Uterus (tissue), 4 donors: Measurements from ENCODE around the gene LIMCH1. TPM values are rescaled to one million over a fixed set of nuclear protein-coding genes. Genes with fewer than 3 reads are reported as not detected.

Experiments
- DNase-seq, 2 donors: peaks; one replicate each; pipeline ENCODE4 v3.0.0-alpha.2; 2019 to 2020
- H3K27ac ChIP-seq, 2 donors: fragments of 200-600 bp; sonication (generic); 1 replicate in 1 of 2; 2 replicates in 1 of 2; pipeline ENCODE4 v1.5.1; 2016 to 2018
- H3K27me3 ChIP-seq, 2 donors: fragments of 200-600 bp; sonication (generic); one replicate each; pipeline ENCODE4 v1.5.1; 2018 to 2019; ENCODE audit warnings: control low read depth in 1 of 2
- H3K36me3 ChIP-seq, 2 donors: fragments of 200-600 bp; sonication (generic); one replicate each; pipeline ENCODE4 v1.5.1; 2019; ENCODE audit warnings: control low read depth in 1 of 2
- H3K4me1 ChIP-seq, 2 donors: fragments of 200-600 bp; sonication (generic); one replicate each; pipeline ENCODE4 v1.5.1; 2018 to 2019; ENCODE audit warnings: control low read depth in 1 of 2
- H3K4me3 ChIP-seq, 2 donors: fragments of 200-600 bp; sonication (generic); 1 replicate in 1 of 2; 2 replicates in 1 of 2; pipeline ENCODE4 v1.5.1; 2018 to 2019; ENCODE audit warnings: mild to moderate bottlenecking in 1 of 2
- H3K9me3 ChIP-seq, 2 donors: fragments of 200-600 bp; sonication (generic); one replicate each; pipeline ENCODE4 v1.5.1; 2019; ENCODE audit warnings: control low read depth in 1 of 2
- POLR2A ChIP-seq, 2 donors: fragments of 450-650 bp; IDR thresholded peaks; one replicate each; pipeline ENCODE4 v1.6.1; 2016; ENCODE audit warnings: antibody characterized with exemption in 2 of 2, mild to moderate bottlenecking in 1 of 2, moderate library complexity in 1 of 2
- intact Hi-C: fragments of 100-400 bp; cut with DNase I; formaldehyde crosslinking; loops from one replicate; pipeline ENCODE4 v1.15.1; 2023; ENCODE audit warnings: low total_unique reads
- total RNA-seq, 4 donors: library from RNA; depleted of rRNA in 3 of 4; stranded (reverse); fragments of >200 nt in 3 of 4; gene quantifications; one replicate each; pipeline versions ENCODE4 v1.1.0 to v1.2.4, GENCODE V29; 2014 to 2023
- TF ChIP-seq, protein P1 (sequence below), 4 experiments: fragments of 200-600 bp in 2 of 4; fragments of 450-650 bp in 2 of 4; sonication (generic) in 2 of 4; IDR thresholded peaks; one replicate each; pipeline ENCODE4 v1.5.1; 2016 to 2019; ENCODE audit warnings: antibody characterized with exemption in 4 of 4, mild to moderate bottlenecking in 2 of 4, moderate library complexity in 1 of 4
- donor health status: DM: yes; HTN: yes; CAD: no.

The LIMCH1 gene
- total RNA-seq, 4 donors from 2014 or later: 12.9 to 49.5 (median 28.2) TPM

DNA sequence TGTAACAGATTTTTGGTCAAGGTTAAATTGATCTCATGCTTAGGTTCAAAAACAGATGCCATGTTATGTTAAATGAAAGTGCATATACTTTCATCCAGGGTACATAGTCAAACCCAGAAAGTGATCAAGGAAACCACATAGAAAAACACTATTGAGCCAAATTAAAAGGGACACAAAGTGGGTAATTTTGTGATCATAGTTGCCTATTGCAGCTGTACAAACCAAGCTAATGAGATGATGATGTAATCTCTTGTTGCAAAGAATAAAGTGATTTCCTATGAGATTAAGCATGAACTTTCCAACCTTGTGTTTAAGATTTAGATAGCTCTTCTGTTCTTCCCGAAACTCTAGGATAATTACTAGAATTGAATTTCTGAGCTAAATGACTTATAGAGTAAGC is 20.2 kb upstream of the LIMCH1 start:
- TF ChIP-seq POLR2A (IDR thresholded peaks at IDR 0.05): no peak
- TF ChIP-seq, protein P1, sequence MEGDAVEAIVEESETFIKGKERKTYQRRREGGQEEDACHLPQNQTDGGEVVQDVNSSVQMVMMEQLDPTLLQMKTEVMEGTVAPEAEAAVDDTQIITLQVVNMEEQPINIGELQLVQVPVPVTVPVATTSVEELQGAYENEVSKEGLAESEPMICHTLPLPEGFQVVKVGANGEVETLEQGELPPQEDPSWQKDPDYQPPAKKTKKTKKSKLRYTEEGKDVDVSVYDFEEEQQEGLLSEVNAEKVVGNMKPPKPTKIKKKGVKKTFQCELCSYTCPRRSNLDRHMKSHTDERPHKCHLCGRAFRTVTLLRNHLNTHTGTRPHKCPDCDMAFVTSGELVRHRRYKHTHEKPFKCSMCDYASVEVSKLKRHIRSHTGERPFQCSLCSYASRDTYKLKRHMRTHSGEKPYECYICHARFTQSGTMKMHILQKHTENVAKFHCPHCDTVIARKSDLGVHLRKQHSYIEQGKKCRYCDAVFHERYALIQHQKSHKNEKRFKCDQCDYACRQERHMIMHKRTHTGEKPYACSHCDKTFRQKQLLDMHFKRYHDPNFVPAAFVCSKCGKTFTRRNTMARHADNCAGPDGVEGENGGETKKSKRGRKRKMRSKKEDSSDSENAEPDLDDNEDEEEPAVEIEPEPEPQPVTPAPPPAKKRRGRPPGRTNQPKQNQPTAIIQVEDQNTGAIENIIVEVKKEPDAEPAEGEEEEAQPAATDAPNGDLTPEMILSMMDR (IDR thresholded peaks at IDR 0.05): no peak
- intact Hi-C loops: no loop called here
- Histone ChIP-seq H3K36me3 (no peaks in the 10 kb centered on the region), H3K27ac (no peak overlapping the region), H3K4me3 (no peak overlapping the region), H3K4me1 (no peaks in the 10 kb centered on the region), H3K27me3 (no peaks in the 10 kb centered on the region), H3K9me3 (no peaks in the 10 kb centered on the region)
- no peak for DNase-seq

DNA sequence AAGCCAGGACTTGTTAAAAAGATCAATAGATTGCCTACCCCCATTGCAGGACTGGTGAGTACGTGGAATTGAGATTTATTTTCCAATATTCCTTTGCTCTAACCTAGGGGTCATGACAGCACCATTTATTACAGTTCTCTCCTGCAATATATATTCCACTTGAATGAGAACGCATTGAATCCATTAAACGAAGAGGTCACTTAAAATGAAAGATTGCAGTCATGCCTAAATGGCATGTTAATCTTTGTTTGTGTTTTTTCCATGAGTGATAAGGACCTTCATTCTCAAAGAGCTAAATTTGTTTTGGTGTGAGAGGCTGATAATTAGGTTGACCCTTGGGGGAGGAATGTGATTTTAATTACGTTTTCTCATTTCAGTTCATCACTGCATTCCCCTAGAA is 13.5 kb upstream of the LIMCH1 start:
- intact Hi-C loops: no loop called here

GRCh38 chr4:41525129-41525528 is 12.8 kb upstream of the LIMCH1 start:
- TF ChIP-seq, protein P1 (IDR thresholded peaks at IDR 0.05): no peak
- no peak for TF ChIP-seq POLR2A (IDR thresholded peaks at IDR 0.05)
- H3K27me3 ChIP-seq: no peaks in the 10 kb centered on the region

More for the DNA sequence above, 13.5 kb upstream of the LIMCH1 start:
- no peak for DNase-seq
- H3K9me3 ChIP-seq: no peaks in the 10 kb centered on the region
- no peak for TF ChIP-seq POLR2A (IDR thresholded peaks at IDR 0.05)
- TF ChIP-seq, protein P1 (IDR thresholded peaks at IDR 0.05): no peak
- H3K27ac ChIP-seq: no peak overlapping the region
- H3K4me1 ChIP-seq: no peaks in the 10 kb centered on the region
- no peaks in the 10 kb centered on the region for H3K36me3 ChIP-seq
- no peaks in the 10 kb centered on the region for H3K27me3 ChIP-seq
- no peak overlapping the region for H3K4me3 ChIP-seq

GRCh38 chr4:41526628-41527027 is 11.3 kb upstream of the LIMCH1 start:
- H3K9me3 ChIP-seq: no peaks in the 10 kb centered on the region
- H3K27ac ChIP-seq: no peak overlapping the region
- no peaks in the 10 kb centered on the region for H3K36me3 ChIP-seq
- no peaks in the 10 kb centered on the region for H3K4me1 ChIP-seq
- TF ChIP-seq, protein P1 (IDR thresholded peaks at IDR 0.05): no peak
- TF ChIP-seq POLR2A (IDR thresholded peaks at IDR 0.05): no peak
- H3K27me3 ChIP-seq: no peaks in the 10 kb centered on the region
- DNase-seq: no peak
- intact Hi-C loops: no loop called here
- H3K4me3 ChIP-seq: no peak overlapping the region

More at GRCh38 chr4:41525129-41525528, 12.8 kb upstream of the LIMCH1 start:
- intact Hi-C loops: no loop called here
- H3K4me3 ChIP-seq: no peak overlapping the region
- no peaks in the 10 kb centered on the region for H3K4me1 ChIP-seq
- no peaks in the 10 kb centered on the region for H3K36me3 ChIP-seq
- no peak for DNase-seq
- no peaks in the 10 kb centered on the region for H3K9me3 ChIP-seq
- no peak overlapping the region for H3K27ac ChIP-seq

- Histone ChIP-seq H3K27me3 (no peaks in the 10 kb centered on the region), H3K36me3 (no peaks in the 10 kb centered on the region), H3K4me1 (no peaks in the 10 kb centered on the region), H3K4me3 (no peak overlapping the region), H3K9me3 (no peaks in the 10 kb centered on the region), H3K27ac (no peak overlapping the region)
- no peak for TF ChIP-seq POLR2A (IDR thresholded peaks at IDR 0.05)
- TF ChIP-seq, protein P1 (IDR thresholded peaks at IDR 0.05): no peak
- DNase-seq: no peak
- intact Hi-C loops: no loop called here
These were observed 9.3 kb upstream of the LIMCH1 start for GRCh38 chr4:41528512-41529205.
